GM21360 (cell line): ENCODE results near the gene CNGB1.

Source experiments
- ATAC-seq: cut with Tn5 transposase; IDR thresholded peaks from one replicate; pipeline ENCODE4 v1.9.1; 2021; ENCODE audit warnings: mild to moderate bottlenecking, moderate library complexity; ENCODE audit not compliant: unreplicated experiment

The CNGB1 gene

GRCh38 chr16:57977418-57978069 is 6.6 kb upstream of the CNGB1 start:
- no peak for ATAC-seq

GRCh38 chr16:57976331-57976796 is 5.4 kb upstream of the CNGB1 start:
- ATAC-seq, result no peak

GRCh38 chr16:57972306-57972705 is 1.4 kb upstream of the CNGB1 start:
- ATAC-seq, result no peak

GRCh38 chr16:57971848-57972247 is 920 bp upstream of the CNGB1 start:
- no peak for ATAC-seq

GRCh38 chr16:57970319-57970718 is 609 bp downstream of the CNGB1 start:
- no peak for ATAC-seq

- no peak for ATAC-seq
Measured at GRCh38 chr16:57969451-57970123, 1.3 kb downstream of the CNGB1 start.

- ATAC-seq, result no peak
Measured at GRCh38 chr16:57967916-57968315, 3.0 kb downstream of the CNGB1 start.

- no peak for ATAC-seq
Measured at GRCh38 chr16:57966986-57967385, 3.9 kb downstream of the CNGB1 start.

GRCh38 chr16:57966204-57966771 is 4.6 kb downstream of the CNGB1 start:
- no peak for ATAC-seq

GRCh38 chr16:57964157-57964700 is 6.7 kb downstream of the CNGB1 start:
- no peak for ATAC-seq

- ATAC-seq, result no peak
Measured at GRCh38 chr16:57962756-57963155, 8.2 kb downstream of the CNGB1 start.

- no peak for ATAC-seq
Measured at GRCh38 chr16:57962046-57962445, 8.9 kb downstream of the CNGB1 start.

- no peak for ATAC-seq
Measured at GRCh38 chr16:57961538-57961937, 9.4 kb downstream of the CNGB1 start.

- ATAC-seq, result no peak
Measured at GRCh38 chr16:57960826-57961472, 10.0 kb downstream of the CNGB1 start.

- no peak for ATAC-seq
Measured at GRCh38 chr16:57960310-57960709, 10.6 kb downstream of the CNGB1 start.

GRCh38 chr16:57959804-57960203 is 11.1 kb downstream of the CNGB1 start:
- ATAC-seq, result no peak

- no peak for ATAC-seq
Measured at GRCh38 chr16:57959121-57959520, 11.8 kb downstream of the CNGB1 start.

GRCh38 chr16:57958544-57958943 is 12.4 kb downstream of the CNGB1 start:
- no peak for ATAC-seq

- ATAC-seq, result no peak
Measured at GRCh38 chr16:57957673-57958392, 13.1 kb downstream of the CNGB1 start.

GRCh38 chr16:57956924-57957672 is 13.8 kb downstream of the CNGB1 start:
- ATAC-seq, result no peak
